ENCODE results near the gene ABCC4.

GRCh38 chr13:95185851-95186250, 115.4 kb downstream of the ABCC4 start:
- TF ChIP-seq CTCF (IDR thresholded peaks at IDR 0.05) = no peak
- no peak for TF ChIP-seq EP300 (IDR thresholded peaks at IDR 0.05)
- no peak for TF ChIP-seq POLR2A (IDR thresholded peaks at IDR 0.05)
